Astrocyte of the cerebellum (primary cell): ENCODE results near the gene GPR17.

Experiments used
- DNase-seq: peaks from one replicate; pipeline ENCODE4 v3.0.0-alpha.2; 2011; ENCODE audit warnings: low read depth
- H3K4me3 ChIP-seq: 2 replicates; pipeline ENCODE4 v1.5.1; 2011; ENCODE audit warnings: mild to moderate bottlenecking, low read depth, low read length, moderate library complexity
- CTCF ChIP-seq: IDR thresholded peaks from 2 replicates; pipeline ENCODE4 v1.5.1; 2012; ENCODE audit warnings: low read length, low read depth, moderate library complexity, mild to moderate bottlenecking; ENCODE audit errors: missing control alignments
- in situ Hi-C: cut with HindIII; loops from 2 replicates; pipeline ENCODE4 v1.10.0; 2017; ENCODE audit warnings: low sequenced_read_pairs

Gene GPR17

GRCh38 chr2:127676906-127677305 is 31.0 kb downstream of the GPR17 start:
- DNase-seq: no peak
- no peak overlapping the region for H3K4me3 ChIP-seq
- in situ Hi-C loops: no loop called here
- TF ChIP-seq CTCF: no peak

- TF ChIP-seq CTCF: no peak
- in situ Hi-C loops: no loop called here
- no peak for DNase-seq
- no peak overlapping the region for H3K4me3 ChIP-seq
These were observed 32.6 kb downstream of the GPR17 start for GRCh38 chr2:127678531-127678930.

- in situ Hi-C loops: no loop called here
- no peak for TF ChIP-seq CTCF
- no peak overlapping the region for H3K4me3 ChIP-seq
These were observed 33.0 kb downstream of the GPR17 start for GRCh38 chr2:127678991-127679390.

GRCh38 chr2:127679680-127680361 is 33.9 kb downstream of the GPR17 start:
- DNase-seq: no peak
- in situ Hi-C loops: no loop called here

More at GRCh38 chr2:127678991-127679390, 33.0 kb downstream of the GPR17 start:
- no peak for DNase-seq

GRCh38 chr2:127680706-127681287 is 34.8 kb downstream of the GPR17 start:
- in situ Hi-C loops: no loop called here
- no peak for TF ChIP-seq CTCF
- DNase-seq: no peak
- H3K4me3 ChIP-seq: no peak overlapping the region

More at GRCh38 chr2:127679680-127680361, 33.9 kb downstream of the GPR17 start:
- no peak overlapping the region for H3K4me3 ChIP-seq
- no peak for TF ChIP-seq CTCF

GRCh38 chr2:127681288-127681804 is 35.4 kb downstream of the GPR17 start:
- peak overlapping the region; percentile 8 for H3K4me3 ChIP-seq
- in situ Hi-C loops: no loop called here
- DNase-seq: no peak
- no peak for TF ChIP-seq CTCF
